Measurements from ENCODE around the gene NR3C1. TPM values are rescaled to one million over a fixed set of nuclear protein-coding genes. Genes with fewer than 3 reads are reported as not detected.

Gene NR3C1
- total RNA-seq, 1 experiment from 2014 or later: 31.4 TPM

- H4K91ac ChIP-seq (ENCODE audit: insufficient read length, low read depth, low read length): no peak overlapping the region
- H3K4me2 ChIP-seq (ENCODE audit: insufficient read depth, insufficient read length, low read length): peak overlapping the region; percentile 84
- H3K56ac ChIP-seq (ENCODE audit: insufficient read length, low read depth, low read length): no peak overlapping the region
- no CpG with 5 or more reads among the region's 3 CpGs for WGBS (ENCODE audit: extremely low coverage, insufficient read length, low lambda C conversion rate)
- no peak overlapping the region for H4K8ac ChIP-seq (replicated peaks; ENCODE audit: insufficient read length, low read depth, low read length)
- no peak overlapping the region for H2BK12ac ChIP-seq (ENCODE audit: insufficient read length, low read depth, low read length)
- no peak overlapping the region for H3K4ac ChIP-seq (ENCODE audit: low read depth, low read length)
- DNase-seq: no peak
- no peaks in the 10 kb centered on the region for H3K9me3 ChIP-seq (ENCODE audit: control insufficient read depth, low read depth, low read length)
- Mint-ChIP-seq H3K27ac (peak overlapping the region in 2 of 3 experiments; percentile 96 to 97; a peak in 4 of 7 replicates), H3K4me3 (peak overlapping the region; percentile 82 to 91), H3K27me3 (ENCODE audit: low read depth) (peaks cover 21% of the 10 kb centered on the region), H3K4me1 (peaks cover 16 to 19% of the 10 kb centered on the region in 2 experiments), H3K36me3 (ENCODE audit: insufficient read depth in 1 of 3, low read depth in 3 of 3) (no peaks in the 10 kb centered on the region; a peak in 1 of 7 replicates), H3K9me3 (no peaks in the 10 kb centered on the region)
- H2BK120ac ChIP-seq (ENCODE audit: low read depth, low read length, poor library complexity, severe bottlenecking): no peak overlapping the region
- peak overlapping the region; percentile 94 for H2AFZ ChIP-seq (ENCODE audit: low read length)
- H3K9ac ChIP-seq (ENCODE audit: extremely low read depth, insufficient read length, low read length): no peak overlapping the region
- peaks cover 23% of the 10 kb centered on the region for H3K23me2 ChIP-seq (ENCODE audit: insufficient read length, low read depth, low read length, poor library complexity, severe bottlenecking)
- no peaks in the 10 kb centered on the region for H3K79me1 ChIP-seq (ENCODE audit: insufficient read depth, low read depth, low read length, poor library complexity, severe bottlenecking)
- peaks cover 10% of the 10 kb centered on the region; the same call in 1 of the 2 replicates for H3K27me3 ChIP-seq (ENCODE audit: insufficient read depth, low read length)
- peak overlapping the region; percentile 96 for H3K18ac ChIP-seq (ENCODE audit: insufficient read length, low read depth, low read length)
- no peaks in the 10 kb centered on the region for H3K79me2 ChIP-seq (ENCODE audit: insufficient read depth, low read length)
- no peak overlapping the region for H2AK5ac ChIP-seq (ENCODE audit: insufficient read length, low read length)
- H4K20me1 ChIP-seq (ENCODE audit: control insufficient read depth, insufficient read depth, insufficient read length): no peaks in the 10 kb centered on the region
- peak overlapping the region; percentile 99; the same call in 1 of the 2 replicates for H3K14ac ChIP-seq (ENCODE audit: insufficient read depth, low read length)
- peak overlapping the region; percentile 74 for H4K5ac ChIP-seq (ENCODE audit: insufficient read length, low read depth, low read length)
- no peak overlapping the region for H2BK15ac ChIP-seq (ENCODE audit: low read depth, low read length)
- no peak overlapping the region for H3K27ac ChIP-seq (ENCODE audit: insufficient read length, low read depth, low read length)
- no peak overlapping the region for H2BK5ac ChIP-seq (ENCODE audit: insufficient read length, low read length)
- H3K4me1 ChIP-seq (ENCODE audit: insufficient read depth, low read length): peaks cover 5% of the 10 kb centered on the region; the same call in 1 of the 2 replicates
- H2BK20ac ChIP-seq (ENCODE audit: low read depth, low read length, poor library complexity, severe bottlenecking): no peak overlapping the region
- TF ChIP-seq CTCF (conservative IDR thresholded peaks at IDR 0.05): no peak
- no peak overlapping the region for H3K23ac ChIP-seq (ENCODE audit: insufficient read length, low read depth, low read length)
- H3T11ph ChIP-seq (ENCODE audit: low read length): no peak overlapping the region
Observed at GRCh38 chr5:143405849-143406098, 2.3 kb upstream of the NR3C1 start.

Measured in H9 (cell line).